Measurements from ENCODE around the gene OGFOD1. TPM values are rescaled to one million over a fixed set of nuclear protein-coding genes. Genes with fewer than 3 reads are reported as not detected.

Gene OGFOD1
- total RNA-seq, 2 donors from 2014 or later: 18.0 to 23.7 TPM

DNA sequence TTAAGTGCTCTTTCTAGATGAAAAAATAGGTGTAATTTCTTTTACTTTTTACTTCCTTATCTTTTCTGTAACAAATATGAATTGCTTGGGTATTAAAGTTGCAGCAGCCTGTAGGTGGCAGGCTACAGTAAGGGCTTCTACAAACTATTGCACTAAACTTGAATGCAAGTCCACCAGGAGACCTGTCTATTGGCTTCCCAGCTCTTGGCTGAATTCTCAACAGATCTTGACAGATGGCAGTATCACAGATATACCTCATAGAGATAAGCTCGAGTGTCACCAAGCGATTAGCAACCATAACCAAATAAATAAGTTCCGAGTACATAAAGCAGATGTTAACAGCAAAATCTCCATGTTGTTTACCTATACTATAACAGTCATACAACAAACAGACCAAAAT is 62.6 kb downstream of the OGFOD1 start:
- peaks cover 0 to 28% of the 10 kb centered on the region in 2 donors for H3K4me1 ChIP-seq
- no peak overlapping the region for H3K27ac ChIP-seq
- H3K4me3 ChIP-seq: no peak overlapping the region
- no peak for DNase-seq (ENCODE audit: low spot score)
- TF ChIP-seq, protein P1, sequence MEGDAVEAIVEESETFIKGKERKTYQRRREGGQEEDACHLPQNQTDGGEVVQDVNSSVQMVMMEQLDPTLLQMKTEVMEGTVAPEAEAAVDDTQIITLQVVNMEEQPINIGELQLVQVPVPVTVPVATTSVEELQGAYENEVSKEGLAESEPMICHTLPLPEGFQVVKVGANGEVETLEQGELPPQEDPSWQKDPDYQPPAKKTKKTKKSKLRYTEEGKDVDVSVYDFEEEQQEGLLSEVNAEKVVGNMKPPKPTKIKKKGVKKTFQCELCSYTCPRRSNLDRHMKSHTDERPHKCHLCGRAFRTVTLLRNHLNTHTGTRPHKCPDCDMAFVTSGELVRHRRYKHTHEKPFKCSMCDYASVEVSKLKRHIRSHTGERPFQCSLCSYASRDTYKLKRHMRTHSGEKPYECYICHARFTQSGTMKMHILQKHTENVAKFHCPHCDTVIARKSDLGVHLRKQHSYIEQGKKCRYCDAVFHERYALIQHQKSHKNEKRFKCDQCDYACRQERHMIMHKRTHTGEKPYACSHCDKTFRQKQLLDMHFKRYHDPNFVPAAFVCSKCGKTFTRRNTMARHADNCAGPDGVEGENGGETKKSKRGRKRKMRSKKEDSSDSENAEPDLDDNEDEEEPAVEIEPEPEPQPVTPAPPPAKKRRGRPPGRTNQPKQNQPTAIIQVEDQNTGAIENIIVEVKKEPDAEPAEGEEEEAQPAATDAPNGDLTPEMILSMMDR (IDR thresholded peaks at IDR 0.05): peak; percentile 43 to 77
- H3K36me3 ChIP-seq: peaks cover 14% of the 10 kb centered on the region
- no peaks in the 10 kb centered on the region for H3K9me3 ChIP-seq
- no peaks in the 10 kb centered on the region for H3K27me3 ChIP-seq

DNA sequence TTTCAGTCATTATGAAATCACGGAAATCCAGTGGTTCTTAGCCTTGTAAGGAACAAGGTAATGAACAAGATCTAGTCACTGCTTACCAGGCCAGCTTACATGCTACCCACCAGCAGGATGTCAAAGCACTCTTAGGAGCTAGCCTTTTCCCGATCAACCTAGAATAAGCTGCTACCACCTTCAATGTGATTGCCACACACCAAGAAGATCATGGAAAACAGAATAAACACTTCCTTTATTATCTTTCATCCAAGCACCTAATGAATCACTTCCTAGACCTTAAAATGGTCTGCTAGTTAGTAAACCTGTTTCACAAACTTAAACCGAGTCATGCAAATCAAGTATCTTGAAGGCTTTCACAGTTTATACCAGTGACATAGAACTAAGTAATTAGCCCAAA is 63.5 kb downstream of the OGFOD1 start:
- no peak overlapping the region for H3K4me3 ChIP-seq
- H3K27ac ChIP-seq: no peak overlapping the region
- H3K4me1 ChIP-seq: peaks cover 0 to 32% of the 10 kb centered on the region in 2 donors
- no peak for DNase-seq (ENCODE audit: low spot score)
- TF ChIP-seq, protein P1 (IDR thresholded peaks at IDR 0.05): no peak
- no peaks in the 10 kb centered on the region for H3K9me3 ChIP-seq
- H3K27me3 ChIP-seq: no peaks in the 10 kb centered on the region
- peaks cover 6% of the 10 kb centered on the region for H3K36me3 ChIP-seq

DNA sequence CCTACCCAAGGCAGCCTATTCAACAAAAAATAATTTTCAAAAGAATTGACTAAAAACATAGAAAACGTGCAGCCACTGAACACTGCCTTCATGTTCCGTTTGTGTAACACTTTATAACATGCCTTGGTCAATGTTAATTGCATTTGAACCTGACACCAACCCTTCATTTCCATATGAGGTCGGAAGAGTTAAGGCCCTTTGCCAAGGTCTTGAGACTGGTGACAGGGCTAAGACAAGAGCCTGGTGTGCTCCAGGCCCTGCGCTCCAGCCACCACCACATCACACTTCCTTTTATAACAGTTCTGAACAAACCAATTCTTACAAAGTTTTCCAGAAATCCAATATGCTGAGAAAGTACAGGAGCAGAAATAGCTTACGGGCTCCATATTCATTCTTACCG is 64.3 kb downstream of the OGFOD1 start:
- no peaks in the 10 kb centered on the region for H3K27me3 ChIP-seq
- TF ChIP-seq, protein P1 (IDR thresholded peaks at IDR 0.05): no peak
- no peaks in the 10 kb centered on the region for H3K9me3 ChIP-seq
- no peak overlapping the region for H3K4me3 ChIP-seq
- H3K27ac ChIP-seq: peak overlapping the region in 1 of 2 donors; percentile 24
- DNase-seq (ENCODE audit: low spot score): no peak
- H3K4me1 ChIP-seq: peaks cover 0 to 38% of the 10 kb centered on the region in 2 donors
- H3K36me3 ChIP-seq: no peaks in the 10 kb centered on the region

DNA sequence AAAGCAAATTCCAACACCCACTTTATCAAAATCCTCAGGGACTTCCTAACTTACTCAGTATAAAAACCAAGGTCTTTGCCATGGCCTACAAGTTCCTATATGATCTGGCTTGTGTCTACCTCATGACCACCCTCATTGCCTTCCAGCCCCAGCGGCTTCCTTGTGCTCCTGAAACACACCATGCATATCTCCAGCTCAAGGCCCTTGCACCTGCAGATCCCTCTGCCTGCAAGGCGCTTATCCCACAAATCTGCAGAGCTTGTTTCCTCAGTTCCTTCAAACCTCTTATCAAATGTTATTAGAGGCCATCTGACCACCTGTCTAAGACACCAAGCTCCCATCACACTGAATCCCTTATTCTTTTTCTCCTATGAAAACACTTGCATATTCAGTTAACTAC is 65.9 kb downstream of the OGFOD1 start:
- no peaks in the 10 kb centered on the region for H3K27me3 ChIP-seq
- peak overlapping the region in 1 of 2 donors; percentile 89 for H3K27ac ChIP-seq
- H3K36me3 ChIP-seq: no peaks in the 10 kb centered on the region
- no peak for DNase-seq (ENCODE audit: low spot score)
- TF ChIP-seq, protein P1 (IDR thresholded peaks at IDR 0.05): no peak
- H3K9me3 ChIP-seq: no peaks in the 10 kb centered on the region
- peaks cover 0 to 38% of the 10 kb centered on the region in 2 donors for H3K4me1 ChIP-seq
- no peak overlapping the region for H3K4me3 ChIP-seq

DNA sequence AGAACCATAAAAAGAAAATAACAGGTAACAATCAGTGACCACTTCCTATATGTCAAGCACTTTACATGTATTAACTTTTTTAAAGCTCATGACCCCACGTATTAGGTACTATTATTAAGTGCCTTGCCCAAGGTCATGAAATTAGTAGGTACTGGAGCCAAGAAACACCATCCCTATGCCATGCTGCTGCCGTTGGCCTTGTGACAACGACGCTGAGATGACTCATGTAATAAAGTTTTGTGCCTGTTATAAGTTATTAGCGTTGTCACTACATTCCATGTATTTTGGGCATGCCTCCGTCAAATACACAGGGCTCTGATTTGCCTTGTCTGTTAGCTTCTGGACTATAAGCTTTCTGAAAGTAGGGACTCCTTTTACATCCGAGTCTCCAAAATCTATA is 67.1 kb downstream of the OGFOD1 start:
- H3K9me3 ChIP-seq: no peaks in the 10 kb centered on the region
- no peak overlapping the region for H3K4me3 ChIP-seq
- no peak for DNase-seq (ENCODE audit: low spot score)
- no peaks in the 10 kb centered on the region for H3K36me3 ChIP-seq
- peak overlapping the region in 1 of 2 donors; percentile 89 for H3K27ac ChIP-seq
- TF ChIP-seq, protein P1 (IDR thresholded peaks at IDR 0.05): no peak
- H3K4me1 ChIP-seq: peaks cover 0 to 38% of the 10 kb centered on the region in 2 donors
- H3K27me3 ChIP-seq: no peaks in the 10 kb centered on the region
